Loucy (cell line): ENCODE measurements around the gene SERPINB6.
A peak's percentile ranks its signal among the peaks of the same experiment; 100 is the strongest.
"Not testable (repeated sequence)": the region's sequence is repeated elsewhere in the genome, so short reads cannot be mapped to it uniquely, and the experiment has no call there.

Experiments used
- H2AFZ ChIP-seq: fragments of 200-600 bp; sonication (generic); 2 replicates; pipeline ENCODE4 v1.6.0; 2016; ENCODE audit warnings: antibody characterized with exemption, mild to moderate bottlenecking, low read length, moderate library complexity
- H3F3A ChIP-seq: fragments of 200-600 bp; 2 replicates; pipeline ENCODE4 v1.6.0; 2016; ENCODE audit warnings: antibody characterized with exemption, low read depth, mild to moderate bottlenecking
- H3K27me3 ChIP-seq: fragments of 200-600 bp; sonication (generic); 2 replicates; pipeline ENCODE4 v1.6.1; 2014; ENCODE audit warnings: low read length, mild to moderate bottlenecking; ENCODE audit not compliant: insufficient read depth, poor library complexity, severe bottlenecking
- H3K36me3 ChIP-seq: fragments of 200-600 bp; sonication (generic); 2 replicates; pipeline ENCODE4 v1.6.1; 2016; ENCODE audit warnings: low read length; ENCODE audit not compliant: insufficient read depth
- H3K4me1 ChIP-seq: fragments of 200-600 bp; sonication (generic); 2 replicates; pipeline ENCODE4 v1.5.1; 2014; ENCODE audit warnings: low read length, mild to moderate bottlenecking; ENCODE audit not compliant: insufficient read depth, poor library complexity, severe bottlenecking
- H3K4me2 ChIP-seq: fragments of 200-600 bp; sonication (generic); 2 replicates; pipeline ENCODE4 v1.6.0; 2014; ENCODE audit warnings: antibody characterized with exemption, low read length, low read depth, mild to moderate bottlenecking; ENCODE audit not compliant: poor library complexity, severe bottlenecking
- H3K4me3 ChIP-seq: fragments of 200-600 bp; sonication (generic); 2 replicates; pipeline ENCODE4 v1.5.1; 2014; ENCODE audit warnings: low read length, mild to moderate bottlenecking, mixed read lengths; ENCODE audit not compliant: poor library complexity, severe bottlenecking
- H3K79me2 ChIP-seq: fragments of 200-600 bp; sonication (generic); 2 replicates; pipeline ENCODE4 v1.6.1; 2014; ENCODE audit warnings: low read length; ENCODE audit not compliant: insufficient read depth
- H3K9ac ChIP-seq: fragments of 200-600 bp; sonication (generic); 2 replicates; pipeline ENCODE4 v1.6.0; 2014; ENCODE audit warnings: mild to moderate bottlenecking, low read depth, low read length, moderate library complexity; ENCODE audit not compliant: poor library complexity, severe bottlenecking
- H3K9me2 ChIP-seq: fragments of 200-600 bp; sonication (generic); replicated peaks from 2 replicates; pipeline ENCODE4 v1.6.1; 2016; ENCODE audit warnings: low read depth, low read length, mixed read lengths
- H3K9me3 ChIP-seq: fragments of 200-600 bp; sonication (generic); 2 replicates; pipeline ENCODE4 v1.6.1; 2014; ENCODE audit warnings: mild to moderate bottlenecking, antibody characterized with exemption, low read length, low read depth; ENCODE audit not compliant: insufficient read depth
- H4K20me1 ChIP-seq: fragments of 200-600 bp; sonication (generic); 2 replicates; pipeline ENCODE4 v1.6.0; 2014; ENCODE audit warnings: antibody characterized with exemption, low read length, mild to moderate bottlenecking; ENCODE audit not compliant: insufficient read depth, poor library complexity, severe bottlenecking
- EZH2phosphoT487 ChIP-seq: fragments of 200-600 bp; IDR thresholded peaks from 2 replicates; pipeline ENCODE4 v1.6.1; 2018; ENCODE audit warnings: antibody characterized with exemption, mild to moderate bottlenecking, moderate library complexity, borderline replicate concordance
- TF ChIP-seq, protein P1 (sequence below): fragments of 200-600 bp; sonication (generic); conservative IDR thresholded peaks from 2 replicates; pipeline ENCODE4 v1.5.1; 2014; ENCODE audit warnings: mild to moderate bottlenecking, antibody characterized with exemption, low read length

Gene SERPINB6

DNA sequence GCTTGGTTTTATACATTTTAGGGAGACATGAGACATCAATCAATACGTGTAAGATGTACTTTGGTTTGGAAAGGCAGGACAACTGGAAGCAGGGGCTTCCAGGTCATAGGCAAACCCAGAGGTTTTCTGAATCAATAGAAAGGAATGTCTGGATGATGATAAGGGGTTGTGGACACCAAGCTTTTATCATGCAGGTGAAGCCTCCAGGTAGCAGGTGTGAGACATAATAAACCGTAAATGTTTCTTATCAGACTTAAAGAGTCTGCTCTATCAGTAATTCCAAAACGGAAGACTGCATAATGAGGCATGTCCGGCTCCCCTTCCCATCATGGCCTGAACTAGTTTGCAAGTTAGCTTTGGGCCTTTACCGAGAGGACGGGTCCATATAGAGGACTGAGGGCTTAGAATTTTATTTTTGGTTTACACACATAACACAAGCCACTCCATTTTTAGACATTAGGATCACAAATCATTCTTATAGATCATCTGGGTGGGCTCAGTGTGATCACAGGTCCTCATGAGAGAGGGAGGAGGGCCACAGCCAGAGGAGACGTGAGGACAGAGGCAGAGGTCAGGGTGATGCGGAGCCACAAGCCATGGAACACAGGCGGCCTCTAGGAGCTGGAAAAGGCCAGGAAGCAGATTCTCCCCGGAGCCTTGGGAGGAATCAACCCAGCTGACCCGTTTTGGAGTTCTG lies 57.6 kb downstream of the SERPINB6 start:
- Histone ChIP-seq H3K79me2 (no peaks in the 10 kb centered on the region), H3K4me2 (no peak overlapping the region), H3K4me1 (peaks cover 6% of the 10 kb centered on the region), H3K4me3 (no peak overlapping the region), H3K9me2 (no peaks in the 10 kb centered on the region), H4K20me1 (no peaks in the 10 kb centered on the region), H3K27me3 (no peaks in the 10 kb centered on the region), H2AFZ (no peak overlapping the region), H3K9ac (no peak overlapping the region), H3K9me3 (no peaks in the 10 kb centered on the region), H3F3A (no peaks in the 10 kb centered on the region), H3K36me3 (no peaks in the 10 kb centered on the region)
- TF ChIP-seq, protein P1, sequence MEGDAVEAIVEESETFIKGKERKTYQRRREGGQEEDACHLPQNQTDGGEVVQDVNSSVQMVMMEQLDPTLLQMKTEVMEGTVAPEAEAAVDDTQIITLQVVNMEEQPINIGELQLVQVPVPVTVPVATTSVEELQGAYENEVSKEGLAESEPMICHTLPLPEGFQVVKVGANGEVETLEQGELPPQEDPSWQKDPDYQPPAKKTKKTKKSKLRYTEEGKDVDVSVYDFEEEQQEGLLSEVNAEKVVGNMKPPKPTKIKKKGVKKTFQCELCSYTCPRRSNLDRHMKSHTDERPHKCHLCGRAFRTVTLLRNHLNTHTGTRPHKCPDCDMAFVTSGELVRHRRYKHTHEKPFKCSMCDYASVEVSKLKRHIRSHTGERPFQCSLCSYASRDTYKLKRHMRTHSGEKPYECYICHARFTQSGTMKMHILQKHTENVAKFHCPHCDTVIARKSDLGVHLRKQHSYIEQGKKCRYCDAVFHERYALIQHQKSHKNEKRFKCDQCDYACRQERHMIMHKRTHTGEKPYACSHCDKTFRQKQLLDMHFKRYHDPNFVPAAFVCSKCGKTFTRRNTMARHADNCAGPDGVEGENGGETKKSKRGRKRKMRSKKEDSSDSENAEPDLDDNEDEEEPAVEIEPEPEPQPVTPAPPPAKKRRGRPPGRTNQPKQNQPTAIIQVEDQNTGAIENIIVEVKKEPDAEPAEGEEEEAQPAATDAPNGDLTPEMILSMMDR, result no peak
- no peak for TF ChIP-seq EZH2phosphoT487

DNA sequence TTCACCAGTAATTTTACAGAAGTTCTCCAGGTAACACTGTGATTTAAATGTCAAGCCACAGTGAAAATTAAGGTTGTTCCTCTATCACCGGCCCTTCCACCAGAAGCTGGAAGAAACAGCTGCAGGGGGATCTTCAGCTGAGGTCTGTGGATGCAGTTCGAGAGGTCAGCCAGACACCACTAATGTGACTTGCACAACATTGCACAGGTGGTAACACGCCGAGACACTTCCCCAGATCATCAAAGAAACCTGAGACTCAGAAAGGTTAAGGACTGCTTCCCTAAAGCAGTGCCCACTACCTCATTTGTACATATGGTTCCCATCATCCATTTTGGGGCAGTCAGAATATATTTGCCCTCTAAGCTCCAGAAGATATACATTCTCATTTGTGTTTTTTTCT lies 60.2 kb downstream of the SERPINB6 start:
- H3F3A ChIP-seq, result no peaks in the 10 kb centered on the region
- no peaks in the 10 kb centered on the region for H3K27me3 ChIP-seq
- H4K20me1 ChIP-seq, result no peaks in the 10 kb centered on the region
- H3K36me3 ChIP-seq, result no peaks in the 10 kb centered on the region
- H3K9me2 ChIP-seq, result no peaks in the 10 kb centered on the region
- no peak overlapping the region for H3K9ac ChIP-seq
- H3K79me2 ChIP-seq, result no peaks in the 10 kb centered on the region
- no peak overlapping the region for H2AFZ ChIP-seq
- TF ChIP-seq, protein P1, result no peak
- TF ChIP-seq EZH2phosphoT487, result no peak
- no peaks in the 10 kb centered on the region for H3K9me3 ChIP-seq
- no peak overlapping the region for H3K4me3 ChIP-seq
- H3K4me2 ChIP-seq, result no peak overlapping the region
- H3K4me1 ChIP-seq, result peaks cover 12% of the 10 kb centered on the region

DNA sequence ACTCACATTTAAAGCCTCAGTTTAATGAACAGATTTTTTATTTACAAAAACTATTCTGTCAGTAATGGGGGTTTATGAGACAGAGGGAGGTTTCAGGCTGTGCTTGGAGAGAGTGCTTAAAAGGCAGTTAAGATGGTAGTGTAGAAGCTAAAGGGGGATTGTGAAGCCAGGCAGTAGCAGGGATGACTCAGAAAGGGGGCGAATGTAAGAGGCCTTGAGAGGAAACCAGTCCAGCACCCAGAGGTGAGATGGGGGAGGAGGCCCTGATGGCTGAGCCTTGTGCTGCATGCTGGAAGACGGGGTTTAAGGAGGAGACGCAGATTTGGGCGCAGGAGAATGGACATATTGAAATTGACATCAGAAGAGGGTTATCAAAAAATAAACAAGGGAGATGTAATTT lies 61.6 kb downstream of the SERPINB6 start:
- H3K27me3 ChIP-seq, result no peaks in the 10 kb centered on the region
- no peak overlapping the region for H3K9ac ChIP-seq
- H2AFZ ChIP-seq, result 0 out of 2 replicates have a peak overlapping the region, but pooled peaks have one; percentile 8
- H3F3A ChIP-seq, result no peaks in the 10 kb centered on the region
- TF ChIP-seq EZH2phosphoT487, result no peak
- TF ChIP-seq, protein P1, result no peak
- peaks cover 12% of the 10 kb centered on the region for H3K4me1 ChIP-seq
- H3K4me3 ChIP-seq, result no peak overlapping the region
- H3K9me2 ChIP-seq, result no peaks in the 10 kb centered on the region
- no peaks in the 10 kb centered on the region for H3K79me2 ChIP-seq
- H4K20me1 ChIP-seq, result no peaks in the 10 kb centered on the region
- no peaks in the 10 kb centered on the region for H3K9me3 ChIP-seq
- H3K36me3 ChIP-seq, result no peaks in the 10 kb centered on the region
- no peak overlapping the region for H3K4me2 ChIP-seq

DNA sequence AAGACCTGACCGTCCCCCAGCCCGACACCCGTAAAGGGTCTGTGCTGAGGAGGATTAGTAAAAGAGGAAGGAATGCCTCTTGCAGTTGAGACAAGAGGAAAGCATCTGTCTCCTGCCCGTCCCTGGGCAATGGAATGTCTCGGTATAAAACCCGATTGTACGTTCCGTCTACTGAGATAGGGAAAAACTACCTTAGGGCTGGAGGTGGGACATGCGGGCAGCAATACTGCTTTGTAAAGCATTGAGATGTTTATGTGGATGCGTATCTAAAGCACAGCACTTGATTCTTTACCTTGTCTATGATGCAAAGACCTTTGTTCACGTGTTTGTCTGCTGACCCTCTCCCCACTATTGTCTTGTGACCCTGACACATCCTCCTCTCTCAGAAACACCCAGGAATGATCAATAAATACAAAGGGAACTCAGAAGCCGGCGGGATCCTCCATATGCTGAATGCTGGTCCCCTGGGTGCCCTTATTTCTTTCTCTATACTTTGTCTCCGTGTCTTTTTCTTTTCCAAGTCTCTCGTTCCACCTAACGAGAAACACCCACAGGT lies 62.2 kb downstream of the SERPINB6 start:
- not testable (repeated sequence) for H3K4me2 ChIP-seq, H3K9ac ChIP-seq, H3K9me2 ChIP-seq, H3F3A ChIP-seq, H3K9me3 ChIP-seq, H3K36me3 ChIP-seq, H3K4me3 ChIP-seq, H3K79me2 ChIP-seq, H3K27me3 ChIP-seq, H4K20me1 ChIP-seq
- Histone ChIP-seq H2AFZ (0 out of 2 replicates have a peak overlapping the region, but pooled peaks have one; percentile 8), H3K4me1 (peaks cover 12% of the 10 kb centered on the region)

DNA sequence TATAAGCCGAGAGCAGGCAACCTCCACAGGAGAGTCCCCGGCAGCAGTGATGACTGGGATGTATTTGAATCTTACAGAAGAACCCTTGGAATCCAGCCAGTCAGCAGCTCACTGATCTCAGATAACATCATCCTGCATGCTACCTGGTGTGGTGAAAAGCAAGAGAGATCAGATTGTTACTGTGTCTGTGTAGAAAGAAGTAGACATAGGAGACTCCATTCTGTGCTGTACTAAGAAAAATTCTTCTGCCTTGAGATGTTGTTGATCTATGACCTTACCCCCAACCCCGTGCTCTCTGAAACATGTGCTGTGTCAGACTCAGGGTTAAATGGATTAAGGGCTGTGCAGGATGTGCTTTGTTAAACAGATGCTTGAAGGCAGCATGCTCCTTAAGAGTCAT lies 62.9 kb downstream of the SERPINB6 start:
- not testable (repeated sequence) for H3K79me2 ChIP-seq, H3F3A ChIP-seq, H3K36me3 ChIP-seq, H3K4me3 ChIP-seq, H3K9me2 ChIP-seq, H3K9ac ChIP-seq, H3K9me3 ChIP-seq, H3K4me2 ChIP-seq, H2AFZ ChIP-seq, H3K27me3 ChIP-seq, H4K20me1 ChIP-seq
- peaks cover 12% of the 10 kb centered on the region for H3K4me1 ChIP-seq
